ENCODE measurements around the gene ALLC.
"Not testable (repeated sequence)": the region's sequence is repeated elsewhere in the genome, so short reads cannot be mapped to it uniquely, and the experiment has no call there.

The ALLC gene

DNA sequence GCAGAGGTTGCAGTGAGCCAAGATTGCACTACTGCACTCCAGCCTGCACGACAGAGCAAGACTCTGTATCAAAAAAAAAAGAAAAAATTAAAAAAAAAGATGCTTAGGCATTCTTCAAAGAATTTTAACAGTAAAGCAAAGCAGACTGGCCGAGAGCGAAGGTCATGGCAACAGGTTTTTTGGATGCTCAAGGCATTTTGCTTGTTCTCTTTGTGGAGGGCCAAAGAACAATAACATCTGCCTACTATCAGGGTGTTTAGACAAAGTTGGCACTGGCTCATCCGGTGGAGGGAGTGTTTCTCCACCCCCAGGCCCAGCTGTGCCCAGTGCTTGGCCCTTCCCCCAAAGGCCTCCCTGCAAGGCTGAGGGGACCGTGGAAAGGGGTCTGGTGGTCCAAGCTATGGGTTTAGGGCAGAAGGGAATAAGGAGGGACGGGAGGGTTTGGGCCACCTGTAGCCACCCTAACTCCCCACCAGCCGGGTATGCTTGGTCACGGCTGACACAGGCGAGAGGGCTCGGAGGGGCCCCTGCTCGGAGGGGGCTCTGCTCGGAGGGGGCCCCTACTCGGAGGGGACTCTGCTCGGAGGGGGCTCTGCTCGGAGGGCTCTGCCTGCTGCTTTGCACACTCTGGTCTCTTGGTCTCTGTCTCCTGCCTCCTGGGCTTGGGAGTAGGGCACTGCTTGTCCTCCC is 26.7 kb upstream of the ALLC start:
- Mint-ChIP-seq H3K27ac (no peak overlapping the region), H3K36me3 (peaks cover 0 to 1% of the 10 kb centered on the region in 2 donors), H3K4me1 (no peaks in the 10 kb centered on the region)

DNA sequence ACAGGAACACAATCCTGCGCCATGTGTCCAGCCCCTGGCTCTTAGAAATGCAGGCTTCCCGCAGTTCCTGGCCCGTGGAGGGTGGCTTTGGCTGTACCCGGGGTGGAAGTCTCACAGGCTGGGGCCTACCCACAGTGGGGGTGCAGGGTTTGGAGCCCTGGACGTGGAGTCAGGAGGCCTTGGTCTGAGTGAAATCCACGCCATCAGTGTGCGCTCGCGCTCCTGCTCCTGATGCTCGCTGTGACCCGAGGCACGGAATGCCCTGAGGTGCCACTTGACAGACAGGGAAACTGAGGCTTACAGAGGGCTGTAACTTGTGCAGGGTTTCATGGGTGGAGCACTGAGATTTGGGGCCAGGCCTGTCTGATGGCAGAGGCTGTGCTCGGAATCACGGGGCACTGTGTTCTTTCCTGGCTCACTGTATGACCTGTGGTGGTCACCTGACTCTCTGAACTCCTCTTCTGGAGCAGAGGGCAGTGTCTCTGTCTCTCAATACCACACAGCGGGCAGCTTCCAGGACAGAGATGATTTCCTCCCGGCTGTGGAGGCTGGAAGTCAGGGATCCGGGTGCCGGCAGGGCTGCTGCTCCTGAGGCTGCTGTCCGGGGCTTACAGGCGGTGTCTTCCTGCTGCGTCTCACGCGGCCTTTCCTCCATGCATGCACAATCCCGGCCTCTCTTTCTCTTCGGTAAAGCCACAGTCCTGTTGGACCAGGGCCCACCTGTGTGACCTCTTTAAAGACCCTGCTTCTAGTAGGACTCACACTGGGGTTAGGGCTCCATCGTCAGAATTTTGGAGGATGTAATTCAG is 25.9 kb upstream of the ALLC start:
- Mint-ChIP-seq H3K36me3 (peaks cover 0 to 1% of the 10 kb centered on the region in 2 donors), H3K27ac (no peak overlapping the region), H3K9me3 (peaks cover 0 to 2% of the 10 kb centered on the region in 2 donors), H3K4me1 (no peaks in the 10 kb centered on the region), H3K4me3 (no peak overlapping the region), H3K27me3 (peaks cover 15 to 22% of the 10 kb centered on the region in 2 donors)
- no peak for ATAC-seq (replicated peaks)
- no peak for DNase-seq

More for the DNA sequence above, 26.7 kb upstream of the ALLC start:
- no peak for ATAC-seq (replicated peaks)
- Mint-ChIP-seq H3K9me3 (peaks cover 0 to 2% of the 10 kb centered on the region in 2 donors), H3K27me3 (peaks cover 17 to 18% of the 10 kb centered on the region in 2 donors), H3K4me3 (no peak overlapping the region)
- no peak for DNase-seq

DNA sequence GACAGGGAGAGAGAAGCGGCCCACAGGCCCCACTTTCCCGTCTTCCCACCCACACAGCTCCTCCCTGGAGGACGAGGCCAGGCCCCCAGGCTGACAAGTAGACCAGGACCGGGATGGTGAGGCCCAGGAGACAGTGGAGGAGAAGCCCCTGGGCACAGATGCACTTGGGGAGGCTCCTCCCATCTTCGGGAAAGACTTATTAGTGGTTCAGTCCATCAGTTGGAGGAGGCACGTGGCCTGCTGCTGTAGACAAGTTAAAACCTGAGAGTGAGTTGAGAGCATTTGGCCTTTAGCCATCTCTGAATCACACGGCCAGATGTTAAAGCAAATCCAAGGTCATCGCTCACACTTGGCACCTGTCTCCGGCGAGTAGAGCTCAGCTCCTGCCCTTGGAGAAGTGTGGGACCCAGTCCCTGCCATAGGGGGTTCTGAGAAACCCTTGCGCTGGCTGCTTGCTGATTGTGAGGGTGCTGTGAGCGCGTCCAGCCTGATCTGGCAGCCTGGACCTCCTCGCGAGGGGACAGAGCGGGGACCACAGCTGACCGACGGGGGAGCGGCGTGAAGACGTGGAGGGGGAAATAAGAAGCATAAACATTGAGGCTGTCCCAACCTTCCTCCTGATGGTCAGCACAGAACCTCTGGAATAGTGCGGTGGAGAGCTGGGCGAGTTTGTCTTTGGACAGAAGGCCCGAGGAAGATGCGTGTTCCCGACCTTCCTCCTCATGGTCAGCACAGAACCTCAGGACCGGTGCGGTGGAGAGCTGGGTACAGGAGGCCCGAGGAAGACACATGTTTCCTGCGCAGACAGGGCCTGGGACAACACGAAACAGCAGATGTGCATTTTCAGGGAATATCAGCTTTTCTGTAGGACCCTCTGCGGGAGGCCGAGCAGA is 24.7 kb upstream of the ALLC start:
- no peaks in the 10 kb centered on the region for H3K36me3 Mint-ChIP-seq
- no peaks in the 10 kb centered on the region for H3K9me3 Mint-ChIP-seq
- ATAC-seq (replicated peaks): no peak
- no peaks in the 10 kb centered on the region for H3K4me1 Mint-ChIP-seq
- H3K4me3 Mint-ChIP-seq: no peak overlapping the region
- no peak for DNase-seq
- H3K27me3 Mint-ChIP-seq: peaks cover 9 to 19% of the 10 kb centered on the region in 2 donors
- H3K27ac Mint-ChIP-seq: no peak overlapping the region

DNA sequence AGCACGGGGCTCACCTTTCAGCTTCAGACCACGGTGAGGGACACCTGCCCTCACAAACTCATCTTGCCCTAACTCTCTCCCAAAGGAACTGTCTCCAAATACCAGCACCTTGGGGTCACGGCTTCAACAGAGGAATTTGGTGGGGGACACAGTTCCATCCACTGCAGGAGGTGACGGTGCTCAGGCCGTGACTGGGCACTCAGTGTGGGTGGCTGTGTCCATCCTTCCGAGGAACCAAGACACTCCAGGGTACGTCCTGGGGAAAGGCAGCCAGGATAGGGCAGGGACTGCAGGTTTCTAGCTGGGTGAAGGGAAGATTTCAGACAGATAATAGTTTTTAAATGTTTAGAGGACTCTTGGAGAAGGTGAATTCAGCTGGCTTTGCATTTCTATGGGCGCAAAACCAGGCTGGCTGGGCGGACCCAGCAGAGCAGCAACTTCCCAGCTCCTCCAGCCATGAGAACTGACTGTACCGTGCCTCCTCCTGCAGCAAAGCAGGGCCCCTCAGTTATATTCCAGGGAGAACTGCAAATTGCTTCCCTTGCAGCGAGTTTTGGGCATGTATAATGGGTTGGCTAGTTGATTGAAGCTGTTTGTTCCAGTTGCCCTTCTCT is 23.9 kb upstream of the ALLC start:
- Mint-ChIP-seq H3K27ac (no peak overlapping the region), H3K27me3 (peaks cover 9 to 19% of the 10 kb centered on the region in 2 donors), H3K9me3 (no peaks in the 10 kb centered on the region), H3K4me3 (no peak overlapping the region), H3K4me1 (no peaks in the 10 kb centered on the region), H3K36me3 (no peaks in the 10 kb centered on the region)
- ATAC-seq (replicated peaks) (no peak), DNase-seq (no peak)

DNA sequence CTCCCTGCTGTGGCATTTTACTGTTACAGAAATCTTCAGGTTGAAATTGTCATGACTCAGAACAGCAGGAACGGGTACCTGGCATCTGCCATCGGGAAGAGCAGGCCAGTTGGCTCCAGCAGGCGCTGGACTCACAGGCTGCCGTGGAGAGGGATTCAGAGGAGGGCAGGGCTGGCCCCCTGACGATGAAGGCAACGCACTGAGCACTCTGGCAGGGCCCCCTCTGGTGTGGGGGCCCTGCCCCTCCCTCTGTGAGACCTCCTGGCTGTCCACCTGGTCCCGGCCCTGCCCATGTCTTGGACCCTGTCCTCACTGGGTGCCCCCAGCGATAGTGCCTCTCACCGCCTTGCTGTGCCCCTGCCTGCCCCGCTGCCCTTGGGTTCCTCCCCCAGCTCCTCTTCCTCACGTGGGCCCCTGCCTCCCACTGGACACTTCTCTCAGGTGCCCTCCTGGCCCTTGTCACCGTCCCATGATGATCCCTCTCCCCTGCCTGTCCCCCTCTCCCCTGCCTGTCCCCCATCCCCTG is 23.3 kb upstream of the ALLC start:
- ATAC-seq (replicated peaks) (no peak), DNase-seq (no peak)
- Mint-ChIP-seq H3K4me3 (no peak overlapping the region), H3K4me1 (no peaks in the 10 kb centered on the region), H3K27me3 (peaks cover 9 to 19% of the 10 kb centered on the region in 2 donors), H3K27ac (no peak overlapping the region), H3K9me3 (no peaks in the 10 kb centered on the region), H3K36me3 (no peaks in the 10 kb centered on the region)

DNA sequence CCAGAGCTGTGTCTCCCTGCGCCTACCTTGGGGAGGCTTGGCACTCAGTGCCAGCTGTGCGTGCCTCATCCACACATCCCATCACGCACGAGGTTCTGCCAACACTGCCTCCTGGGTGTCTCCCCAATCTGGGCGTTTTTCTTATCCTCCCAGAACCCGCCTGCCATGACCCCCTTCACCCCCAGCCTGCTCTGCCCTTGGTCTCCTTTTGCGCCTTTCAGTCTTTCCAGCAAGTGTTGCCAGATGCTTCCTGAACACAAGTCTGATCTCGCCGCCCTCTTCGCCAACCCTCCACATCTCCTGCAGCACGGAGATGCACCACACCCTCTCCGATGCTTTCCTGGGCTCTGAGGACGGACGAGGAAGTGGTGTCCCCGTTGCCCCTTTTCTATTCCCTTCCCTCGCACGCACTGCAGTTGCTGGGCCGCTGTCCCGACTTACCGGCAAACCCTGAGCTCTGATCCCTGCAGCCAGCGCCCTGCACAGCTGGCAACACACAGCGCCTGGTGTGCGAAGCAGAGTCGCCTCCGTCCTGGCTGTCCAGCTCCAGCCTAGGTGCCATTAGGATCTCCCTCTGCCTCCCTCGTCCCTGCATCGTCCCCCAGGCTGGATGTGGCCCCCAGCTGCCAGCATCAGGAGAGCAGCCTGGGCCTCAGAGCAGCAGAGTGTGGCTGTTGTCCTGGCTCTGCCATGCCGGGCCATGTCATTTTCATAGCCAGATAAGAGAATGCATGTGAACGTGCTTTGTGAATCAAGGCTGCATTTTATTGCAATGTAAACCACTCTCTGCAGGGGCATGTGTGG is 22.6 kb upstream of the ALLC start:
- ATAC-seq (replicated peaks) (no peak), DNase-seq (no peak)
- no peaks in the 10 kb centered on the region for H3K9me3 Mint-ChIP-seq
- H3K27ac Mint-ChIP-seq: peak overlapping the region; percentile 56
- H3K4me3 Mint-ChIP-seq: no peak overlapping the region
- peaks cover 9 to 19% of the 10 kb centered on the region in 2 donors for H3K27me3 Mint-ChIP-seq
- H3K36me3 Mint-ChIP-seq: no peaks in the 10 kb centered on the region
- no peaks in the 10 kb centered on the region for H3K4me1 Mint-ChIP-seq

DNA sequence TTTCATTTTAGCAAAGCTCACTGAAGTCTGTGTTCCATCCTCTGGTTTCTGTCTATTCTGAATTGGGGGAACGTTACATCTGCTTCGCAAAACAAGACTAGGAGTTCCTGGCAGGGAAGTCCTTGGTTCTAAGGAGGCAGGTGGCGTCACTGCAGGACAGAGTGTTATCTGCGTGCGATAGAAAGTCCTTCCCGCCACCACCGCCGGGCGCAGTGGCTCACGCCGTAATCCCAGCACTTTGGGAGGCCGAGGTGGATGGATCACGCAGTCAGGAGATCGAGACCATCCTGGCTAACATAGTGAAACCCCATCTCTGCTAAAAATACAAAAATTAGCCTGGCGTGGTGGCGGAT is 22.0 kb upstream of the ALLC start:
- not testable (repeated sequence) for H3K36me3 Mint-ChIP-seq; H3K27ac Mint-ChIP-seq; H3K4me1 Mint-ChIP-seq; H3K4me3 Mint-ChIP-seq; ATAC-seq (replicated peaks); H3K9me3 Mint-ChIP-seq; DNase-seq
- H3K27me3 Mint-ChIP-seq: peaks cover 9 to 19% of the 10 kb centered on the region in 2 donors

DNA sequence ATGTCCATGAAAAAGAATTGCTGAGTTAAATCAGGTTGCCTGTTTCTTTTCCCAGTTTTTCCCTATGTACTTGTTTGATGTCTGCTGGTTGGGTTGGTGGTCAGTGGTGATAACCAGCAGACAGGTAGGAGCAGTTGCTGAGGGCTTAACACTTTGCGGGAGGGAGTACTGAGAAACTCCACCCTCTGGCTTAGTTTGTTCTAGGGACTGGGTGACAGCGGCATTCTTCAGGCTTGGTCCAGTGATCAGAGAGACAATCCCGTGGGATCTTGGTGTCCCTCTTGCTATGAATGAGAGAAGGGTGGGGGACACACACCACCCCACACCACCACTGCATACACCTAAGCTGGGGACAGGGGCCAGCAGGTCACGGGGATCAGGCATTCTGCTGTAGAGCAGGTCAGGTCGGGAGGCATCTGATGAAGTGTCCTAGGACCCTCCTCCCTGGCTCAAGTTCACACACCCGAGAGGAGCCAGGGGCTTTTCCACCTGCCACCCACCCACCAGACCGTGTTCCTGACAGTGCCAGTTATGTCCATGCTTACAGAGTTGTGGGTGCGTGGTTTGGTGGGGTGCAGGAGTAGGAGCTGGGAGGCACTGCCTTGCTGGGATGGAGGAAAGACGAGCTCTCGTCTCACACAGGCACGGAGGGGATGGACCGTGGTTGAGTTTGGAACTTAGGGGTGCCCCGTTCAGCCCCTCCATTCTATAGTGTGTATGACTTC is 21.3 kb upstream of the ALLC start:
- ATAC-seq (replicated peaks) (no peak), DNase-seq (no peak)
- Mint-ChIP-seq H3K27me3 (peaks cover 9 to 19% of the 10 kb centered on the region in 2 donors), H3K27ac (no peak overlapping the region), H3K4me1 (no peaks in the 10 kb centered on the region), H3K9me3 (no peaks in the 10 kb centered on the region), H3K36me3 (no peaks in the 10 kb centered on the region), H3K4me3 (no peak overlapping the region)

DNA sequence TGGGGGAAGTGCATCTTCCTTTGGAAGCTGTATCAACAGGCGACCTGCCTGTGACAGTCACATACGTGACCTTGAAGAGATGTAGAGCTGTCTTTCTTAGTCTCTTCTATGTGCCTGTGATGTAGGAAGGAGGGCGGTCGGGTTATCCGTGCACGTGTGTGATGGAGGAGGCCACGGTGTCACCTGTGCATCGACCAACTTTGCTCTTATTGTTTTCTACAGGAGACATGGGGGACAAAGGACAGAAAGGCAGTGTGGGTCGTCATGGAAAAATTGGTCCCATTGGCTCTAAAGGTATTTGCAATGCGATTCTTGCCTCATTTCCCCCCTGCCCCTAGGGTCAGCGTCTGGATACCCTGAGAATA is 20.7 kb upstream of the ALLC start:
- Mint-ChIP-seq H3K27me3 (peaks cover 9 to 19% of the 10 kb centered on the region in 2 donors), H3K36me3 (no peaks in the 10 kb centered on the region), H3K4me1 (no peaks in the 10 kb centered on the region), H3K4me3 (no peak overlapping the region), H3K27ac (no peak overlapping the region), H3K9me3 (no peaks in the 10 kb centered on the region)
- ATAC-seq (replicated peaks) (no peak), DNase-seq (no peak)

DNA sequence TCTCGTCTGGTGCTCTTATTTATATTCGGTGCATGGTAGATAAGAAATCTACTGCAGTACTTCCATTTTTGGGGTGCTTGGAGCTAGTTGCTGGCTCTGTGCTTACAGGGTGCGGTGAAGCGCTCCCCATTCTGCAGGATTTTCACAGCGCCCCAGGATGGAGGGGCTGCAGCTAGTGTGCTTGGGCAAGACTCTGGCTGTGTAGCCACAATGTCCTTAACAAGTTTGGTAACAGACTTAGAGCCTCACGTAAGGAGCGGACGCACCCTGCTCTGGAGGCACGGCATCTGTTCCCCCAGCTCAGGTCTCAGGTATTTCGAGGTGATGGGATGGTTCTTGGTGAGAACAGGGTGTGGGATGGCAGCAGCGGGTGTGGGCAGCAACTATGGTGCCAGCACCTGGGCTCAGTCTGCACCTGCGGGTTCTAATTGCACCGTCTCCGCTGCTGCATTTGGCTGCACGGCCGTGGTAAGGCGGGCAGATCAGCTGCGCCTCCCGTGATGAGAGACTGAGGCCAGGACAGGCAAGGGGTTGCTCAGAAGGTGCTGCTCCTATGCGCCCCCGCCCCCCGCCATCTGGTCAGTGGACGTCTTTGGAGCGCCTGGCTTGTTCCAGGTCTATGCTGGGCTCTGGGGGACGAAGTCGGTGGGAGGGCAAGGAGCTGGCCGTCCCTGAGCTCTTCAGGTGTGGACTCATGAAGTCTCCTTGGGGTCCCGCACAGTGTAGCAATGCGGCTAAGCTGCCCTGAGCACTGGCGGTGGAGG is 20.1 kb upstream of the ALLC start:
- Mint-ChIP-seq H3K4me3 (no peak overlapping the region), H3K9me3 (no peaks in the 10 kb centered on the region), H3K27me3 (peaks cover 9 to 19% of the 10 kb centered on the region in 2 donors), H3K36me3 (no peaks in the 10 kb centered on the region), H3K27ac (no peak overlapping the region), H3K4me1 (peaks cover 0 to under 1% of the 10 kb centered on the region in 2 donors)
- DNase-seq (no peak), ATAC-seq (replicated peaks) (no peak)

DNA sequence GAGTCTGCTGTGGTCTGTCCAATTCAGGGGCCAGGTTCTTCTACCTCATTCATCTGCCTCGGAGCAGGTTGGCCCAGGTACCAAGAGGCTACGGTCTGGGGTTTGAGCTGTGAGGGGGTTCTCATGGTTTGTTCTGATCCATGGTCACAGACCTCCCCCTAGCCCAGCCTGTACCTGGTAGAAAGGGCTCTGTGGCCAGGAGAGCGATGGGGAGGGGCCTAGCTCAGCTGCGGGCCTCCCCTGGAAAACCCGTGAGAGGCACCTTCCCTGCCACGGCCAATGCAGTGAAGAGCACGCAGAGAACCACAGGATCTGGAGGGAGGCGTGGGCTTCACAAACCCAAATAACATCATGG is 19.6 kb upstream of the ALLC start:
- no peak for ATAC-seq (replicated peaks)
- peaks cover 0 to 6% of the 10 kb centered on the region in 2 donors for H3K4me1 Mint-ChIP-seq
- no peaks in the 10 kb centered on the region for H3K36me3 Mint-ChIP-seq
- DNase-seq: no peak
- H3K4me3 Mint-ChIP-seq: no peak overlapping the region
- peaks cover 9 to 19% of the 10 kb centered on the region in 2 donors for H3K27me3 Mint-ChIP-seq
- no peaks in the 10 kb centered on the region for H3K9me3 Mint-ChIP-seq
- H3K27ac Mint-ChIP-seq: no peak overlapping the region

DNA sequence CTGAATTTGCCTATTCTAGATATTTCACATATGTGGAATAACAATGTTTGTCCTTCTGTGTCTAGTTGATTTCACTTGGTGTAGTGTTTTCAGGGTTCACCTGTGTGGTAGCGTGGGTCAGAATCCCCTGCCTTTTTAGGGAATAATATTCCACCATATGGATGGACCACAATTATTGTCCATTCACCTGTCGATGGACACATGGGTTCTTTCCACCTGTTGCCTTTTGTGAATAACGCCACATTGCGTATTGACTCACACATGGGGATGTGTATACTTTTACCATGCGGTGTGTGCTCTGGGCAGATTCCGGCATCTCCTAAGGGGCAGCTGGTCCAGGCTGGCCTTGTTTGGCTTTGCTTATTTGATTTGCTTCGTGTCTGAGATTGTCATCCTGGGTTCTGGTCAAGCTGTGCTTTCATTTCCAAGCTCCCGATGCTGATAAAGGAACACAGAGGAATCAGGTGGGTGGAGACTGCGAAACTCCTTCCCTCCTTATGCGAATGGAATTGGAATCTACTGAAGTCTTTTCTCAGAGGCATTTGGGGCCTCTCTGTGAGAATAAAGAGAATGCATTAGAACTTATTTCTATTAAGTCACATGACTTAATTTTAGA is 18.9 kb upstream of the ALLC start:
- H3K4me1 Mint-ChIP-seq: peaks cover 0 to 7% of the 10 kb centered on the region in 2 donors
- no peaks in the 10 kb centered on the region for H3K9me3 Mint-ChIP-seq
- no peak for ATAC-seq (replicated peaks)
- no peak overlapping the region for H3K4me3 Mint-ChIP-seq
- H3K27ac Mint-ChIP-seq: no peak overlapping the region
- peaks cover 9 to 19% of the 10 kb centered on the region in 2 donors for H3K27me3 Mint-ChIP-seq
- no peak for DNase-seq
- H3K36me3 Mint-ChIP-seq: no peaks in the 10 kb centered on the region

All from stimulated activated naive B cell treated with anti-CD40 and anti-IgM and Interleukin-4, amounts not matched to agents 10 μg/mL and 1 μg/mL and 100 μg/mL, for 72 hours (primary cell).